Measurements from ENCODE around the gene TMEM233. TPM values are rescaled to one million over a fixed set of nuclear protein-coding genes. Genes with fewer than 3 reads are reported as not detected.

Gene TMEM233
- total RNA-seq, 1 experiment from 2014 or later = not detected

DNA sequence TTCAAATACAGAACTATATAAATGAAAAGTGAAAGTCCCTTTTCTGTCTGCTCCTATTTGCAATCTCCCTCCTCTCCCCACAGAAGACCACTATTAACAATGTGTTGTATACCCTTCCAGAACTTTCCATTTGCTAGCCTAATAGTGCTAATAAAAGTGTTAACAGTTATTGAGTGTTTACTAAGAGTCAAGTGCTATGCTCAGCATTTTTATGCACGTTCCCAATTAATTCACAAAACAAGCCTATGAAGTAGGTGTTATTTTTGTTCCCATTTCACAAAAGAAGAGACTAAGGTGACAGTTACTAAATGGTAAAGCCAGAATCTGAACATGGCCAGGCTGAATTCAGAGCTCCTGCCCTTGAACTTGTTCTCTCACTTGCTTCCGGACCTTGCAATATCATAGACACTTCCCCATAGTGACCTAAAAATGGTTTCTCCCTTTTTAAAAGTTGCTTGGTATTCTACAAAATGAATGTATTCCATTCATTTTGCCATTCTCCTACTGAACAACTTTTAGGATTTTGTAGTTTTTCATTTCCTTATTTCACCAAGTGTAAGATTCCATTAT, 72.7 kb downstream of the TMEM233 start:
- Histone ChIP-seq H3K9me2 (ENCODE audit: insufficient read depth) (no peaks in the 10 kb centered on the region), H3K27ac (ENCODE audit: low read depth, low read length) (no peak overlapping the region), H3K4me1 (ENCODE audit: control insufficient read depth in 1 of 2, insufficient read depth in 2 of 2, low read length in 2 of 2) (peaks cover 0 to 11% of the 10 kb centered on the region in 2 experiments; a peak in 1 of 4 replicates), H4K20me1 (ENCODE audit: insufficient read depth) (no peaks in the 10 kb centered on the region), H3K9ac (ENCODE audit: low read length) (no peak overlapping the region), H2AFZ (ENCODE audit: low read depth, low read length, poor library complexity, severe bottlenecking) (peak overlapping the region; percentile 98), H3K27me3 (ENCODE audit: insufficient read depth, low read length) (peaks cover 3% of the 10 kb centered on the region; the same call in 1 of the 2 replicates), H3K4me3 (replicated peaks in 1 of 2; ENCODE audit: low read depth in 1 of 2, low read length in 2 of 2) (no peak overlapping the region), H3K79me2 (ENCODE audit: insufficient read depth, low read length) (peaks cover 32% of the 10 kb centered on the region), H3K4me2 (ENCODE audit: low read length) (no peak overlapping the region), H3K36me3 (ENCODE audit: control insufficient read depth in 1 of 2, insufficient read depth in 2 of 2, low read length in 2 of 2) (peaks cover 0 to 10% of the 10 kb centered on the region in 2 experiments; a peak in 1 of 4 replicates), H3K9me3 (ENCODE audit: control insufficient read depth in 1 of 2, insufficient read depth in 1 of 2, low read depth in 1 of 2, low read length in 2 of 2) (no peaks in the 10 kb centered on the region)
- CTCF ChIA-PET = interaction anchor here (1.5 kb wide), 1 partner anchor 23 kb away, joined by 3 read pairs; no protein-coding TSS in a partner anchor
- DNase-seq (ENCODE audit: low read depth, low spot score) (no peak), ATAC-seq (no peak)
- intact Hi-C loops (cut with micrococcal nuclease) = no loop called here
- POLR2A ChIA-PET = no interaction called here
- TF ChIP-seq JUND (IDR thresholded peaks at IDR 0.05) (no peak), SRF (IDR thresholded peaks at IDR 0.05; ENCODE audit: low read depth) (no peak)
- no TSS peak for BruUV-seq (replicated peaks)
- RAD21 ChIA-PET (ENCODE audit: low non-redundant PET in 1 of 2, low total read pairs in 2 of 2, uncharacterized antibody in 2 of 2, unreplicated experiment in 2 of 2) = no interaction called here

DNA sequence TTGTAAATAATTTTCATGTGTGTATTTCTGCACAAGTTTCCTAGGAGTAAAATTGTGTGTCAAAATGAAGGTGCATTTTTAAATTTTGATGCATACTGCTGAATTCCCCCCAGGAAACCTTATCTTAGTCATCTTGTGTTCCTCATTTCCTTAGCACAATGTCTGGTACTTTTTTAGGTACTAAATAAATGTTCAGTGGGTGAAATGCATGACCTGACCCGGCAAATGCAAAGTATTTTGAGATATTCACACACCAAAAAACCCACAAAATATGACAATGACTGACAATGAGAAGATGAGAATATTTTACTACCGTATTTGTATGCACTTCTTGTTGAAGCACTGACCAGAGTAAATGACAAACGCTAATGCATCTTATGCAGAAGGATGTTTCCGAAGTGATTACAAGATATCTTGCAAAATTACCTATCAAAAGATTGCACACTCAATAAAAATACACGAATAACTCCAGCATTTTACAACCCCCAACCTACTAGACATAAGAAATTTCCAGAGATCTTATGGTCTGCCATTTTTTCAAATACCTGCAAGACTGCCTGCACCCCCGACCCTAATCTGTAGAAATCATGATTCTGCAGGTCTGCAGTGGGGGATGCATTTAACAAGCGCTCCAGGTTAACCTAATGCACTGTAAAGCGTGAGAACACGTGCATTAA, 73.5 kb downstream of the TMEM233 start:
- ATAC-seq (peak; percentile 27), DNase-seq (ENCODE audit: low read depth, low spot score) (no peak)
- ChIA-PET CTCF (interaction anchor here (0.7 to 1.4 kb wide), 6 partner anchors 15 to 166 kb away, joined by 3 to 6 read pairs (median 4); no protein-coding TSS in a partner anchor), RAD21 (ENCODE audit: low non-redundant PET in 1 of 2, low total read pairs in 2 of 2, uncharacterized antibody in 2 of 2, unreplicated experiment in 2 of 2) (no interaction called here), POLR2A (no interaction called here)
- H3K4me2 ChIP-seq (ENCODE audit: low read length) = peak overlapping the region; percentile 86
- H3K27ac ChIP-seq (ENCODE audit: low read depth, low read length) = peak overlapping the region; percentile 45; the same call in 1 of the 2 replicates
- H3K9ac ChIP-seq (ENCODE audit: low read length) = peak overlapping the region; percentile 45
- H3K79me2 ChIP-seq (ENCODE audit: insufficient read depth, low read length) = peaks cover 40% of the 10 kb centered on the region
- peak overlapping the region; percentile 98 for H2AFZ ChIP-seq (ENCODE audit: low read depth, low read length, poor library complexity, severe bottlenecking)
- no peaks in the 10 kb centered on the region for H4K20me1 ChIP-seq (ENCODE audit: insufficient read depth)
- no peaks in the 10 kb centered on the region for H3K9me3 ChIP-seq (ENCODE audit: control insufficient read depth in 1 of 2, insufficient read depth in 1 of 2, low read depth in 1 of 2, low read length in 2 of 2)
- H3K4me3 ChIP-seq (replicated peaks in 1 of 2; ENCODE audit: low read depth in 1 of 2, low read length in 2 of 2) = peak overlapping the region; percentile 31 to 98
- TF ChIP-seq REST (IDR thresholded peaks at IDR 0.05; ENCODE audit: low read depth) (no peak), EZH2 (IDR thresholded peaks at IDR 0.05) (no peak), SP1 (IDR thresholded peaks at IDR 0.05; ENCODE audit: low read depth) (0 out of 2 replicates have a peak, but pooled peaks have one; percentile 1), SRF (IDR thresholded peaks at IDR 0.05; ENCODE audit: low read depth) (no peak)
- peaks cover 0 to 16% of the 10 kb centered on the region in 2 experiments; a peak in 1 of 4 replicates for H3K36me3 ChIP-seq (ENCODE audit: control insufficient read depth in 1 of 2, insufficient read depth in 2 of 2, low read length in 2 of 2)
- intact Hi-C loops (cut with micrococcal nuclease) = loop anchor here (1.0 kb wide), 1 partner anchor 167 kb away; no protein-coding TSS in a partner anchor
- H3K4me1 ChIP-seq (ENCODE audit: control insufficient read depth in 1 of 2, insufficient read depth in 2 of 2, low read length in 2 of 2) = peaks cover 0 to 11% of the 10 kb centered on the region in 2 experiments; a peak in 1 of 4 replicates
- no peaks in the 10 kb centered on the region for H3K9me2 ChIP-seq (ENCODE audit: insufficient read depth)
- H3K27me3 ChIP-seq (ENCODE audit: insufficient read depth, low read length) = no peaks in the 10 kb centered on the region; the same call in 1 of the 2 replicates
- BruUV-seq (replicated peaks) = no TSS peak
